GDM1 (cell line): ENCODE data around the gene SPATA2L.
A peak's percentile ranks its signal among the peaks of the same experiment; 100 is the strongest.
"Not testable (repeated sequence)": the region's sequence is repeated elsewhere in the genome, so short reads cannot be mapped to it uniquely, and the experiment has no call there.

Source experiments
- DNase-seq: peaks from one replicate; lab custom pipeline; 2025; lab: John Stamatoyannopoulos, UW

Gene SPATA2L

DNA sequence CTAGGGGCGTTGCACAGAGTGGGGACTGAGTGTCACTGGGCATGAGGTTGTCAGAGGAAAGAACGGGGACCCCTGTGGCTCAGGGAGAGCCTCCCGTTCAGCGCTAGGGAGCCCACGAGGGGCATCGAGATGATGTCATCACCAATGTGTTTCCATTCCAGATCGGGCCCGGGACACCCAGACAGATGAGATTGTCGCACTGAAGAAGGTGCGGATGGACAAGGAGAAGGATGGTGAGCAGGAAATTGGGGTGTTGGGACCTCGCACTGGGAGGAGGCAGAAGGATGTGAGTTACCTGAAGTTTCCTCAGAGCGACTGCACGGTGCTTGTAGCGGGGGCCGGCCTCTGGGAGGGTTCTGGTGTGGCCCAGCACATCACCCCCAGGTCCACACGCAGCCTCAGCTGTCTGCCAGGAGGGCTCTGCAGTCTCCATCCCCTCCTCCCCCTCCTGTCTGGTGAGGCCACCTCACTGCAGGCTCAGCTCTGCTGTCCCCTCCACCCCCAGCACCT lies 11.1 kb downstream of the SPATA2L start:
- DNase-seq, result no peak

DNA sequence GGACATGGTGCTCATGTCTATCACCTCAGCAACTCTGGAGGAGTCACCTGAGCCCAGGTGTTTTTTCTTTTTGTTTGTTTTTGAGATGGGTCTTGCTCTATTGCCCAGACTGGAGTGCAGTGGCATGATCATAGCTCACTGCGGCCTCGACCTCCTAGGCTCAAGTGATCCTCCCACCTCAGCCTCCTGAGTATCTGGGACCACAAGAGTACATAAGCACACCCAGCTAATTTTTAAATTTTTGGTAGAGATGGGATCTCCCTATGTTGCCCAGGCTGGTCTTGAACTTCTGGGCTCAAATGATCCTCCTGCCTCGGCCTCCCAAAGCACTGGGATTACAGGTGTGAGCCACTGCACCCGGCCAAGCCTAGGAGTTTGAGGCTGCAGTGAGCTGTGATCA lies 11.9 kb downstream of the SPATA2L start:
- not testable (repeated sequence) for DNase-seq

DNA sequence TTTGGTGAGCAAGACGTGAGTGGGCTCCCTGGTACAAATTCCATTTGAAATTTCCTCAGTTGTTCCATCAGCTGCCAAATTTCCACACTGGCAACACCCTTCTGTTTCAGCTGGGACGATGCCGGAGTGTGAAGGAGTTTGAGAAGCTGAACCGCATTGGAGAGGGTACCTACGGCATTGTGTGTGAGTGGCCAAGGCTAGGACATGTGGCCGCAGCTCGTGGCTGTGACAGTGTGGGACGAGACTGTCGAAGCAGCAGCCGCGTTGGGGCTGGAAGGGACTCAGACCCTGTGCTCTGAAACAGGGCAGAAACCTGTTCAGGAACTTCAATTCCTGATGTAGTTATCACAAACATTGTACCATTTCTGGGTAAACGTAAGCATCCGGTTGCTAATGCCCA lies 12.4 kb downstream of the SPATA2L start:
- no peak for DNase-seq

DNA sequence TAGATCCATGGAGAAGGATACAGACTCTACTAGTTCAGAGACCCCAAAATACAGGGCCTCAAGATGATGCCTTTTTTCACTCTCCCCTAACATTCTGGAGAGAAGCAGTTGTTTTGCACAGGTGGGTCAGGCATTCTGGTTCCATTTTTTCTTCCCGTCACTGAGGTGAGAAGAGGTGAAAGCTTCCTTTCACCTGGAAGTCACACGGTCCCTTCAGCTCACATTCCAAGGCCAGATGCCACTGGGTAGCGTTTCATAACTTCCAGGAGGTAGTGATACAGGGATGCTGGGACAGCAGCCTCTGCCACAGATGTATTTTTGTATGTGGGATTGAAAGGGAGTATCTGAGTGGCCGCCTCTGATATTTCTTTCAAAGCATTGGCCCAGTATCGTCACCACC lies 13.1 kb downstream of the SPATA2L start:
- DNase-seq, result no peak

DNA sequence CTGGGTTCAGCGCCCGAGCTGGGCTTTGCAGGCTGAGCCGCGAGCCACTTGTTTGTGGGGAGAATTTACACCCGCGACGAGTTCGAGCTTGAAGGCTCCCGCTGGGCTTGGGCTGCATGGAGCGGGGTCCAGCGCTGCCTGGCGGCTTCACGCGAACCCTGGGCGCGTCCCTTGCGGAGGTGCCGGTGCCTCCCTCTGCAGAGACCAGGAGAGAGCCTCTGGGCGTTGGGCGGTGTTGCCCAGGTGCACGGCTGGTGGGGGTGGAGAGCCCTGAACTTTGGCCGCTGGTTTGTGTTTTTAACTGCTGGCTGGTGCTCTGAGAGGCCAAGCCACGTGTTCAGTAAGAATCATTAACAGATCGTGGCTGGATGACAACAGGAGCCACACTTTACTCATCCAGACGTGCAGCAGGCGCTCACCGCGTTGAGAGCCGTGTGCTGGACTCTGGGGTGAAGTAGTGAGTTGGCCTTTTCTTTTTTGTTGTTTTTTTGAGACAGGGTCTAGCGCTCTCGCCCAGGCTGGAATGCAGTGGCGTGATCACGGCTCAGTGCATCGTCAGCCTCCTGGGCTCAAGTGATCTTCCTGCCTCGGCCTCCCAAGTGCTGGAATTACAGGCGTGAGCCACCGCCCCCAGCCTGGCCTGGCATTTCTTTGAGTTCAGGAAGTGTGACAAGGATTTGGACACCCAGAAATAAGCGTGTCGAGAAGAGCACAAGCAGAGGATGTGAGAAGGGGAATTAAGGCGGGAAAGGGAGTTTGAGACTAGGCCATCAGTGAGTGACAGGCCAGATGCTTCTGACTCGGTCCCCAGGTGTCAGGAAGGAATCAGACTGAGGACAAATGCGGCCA lies 14.2 kb downstream of the SPATA2L start:
- DNase-seq, result no peak

DNA sequence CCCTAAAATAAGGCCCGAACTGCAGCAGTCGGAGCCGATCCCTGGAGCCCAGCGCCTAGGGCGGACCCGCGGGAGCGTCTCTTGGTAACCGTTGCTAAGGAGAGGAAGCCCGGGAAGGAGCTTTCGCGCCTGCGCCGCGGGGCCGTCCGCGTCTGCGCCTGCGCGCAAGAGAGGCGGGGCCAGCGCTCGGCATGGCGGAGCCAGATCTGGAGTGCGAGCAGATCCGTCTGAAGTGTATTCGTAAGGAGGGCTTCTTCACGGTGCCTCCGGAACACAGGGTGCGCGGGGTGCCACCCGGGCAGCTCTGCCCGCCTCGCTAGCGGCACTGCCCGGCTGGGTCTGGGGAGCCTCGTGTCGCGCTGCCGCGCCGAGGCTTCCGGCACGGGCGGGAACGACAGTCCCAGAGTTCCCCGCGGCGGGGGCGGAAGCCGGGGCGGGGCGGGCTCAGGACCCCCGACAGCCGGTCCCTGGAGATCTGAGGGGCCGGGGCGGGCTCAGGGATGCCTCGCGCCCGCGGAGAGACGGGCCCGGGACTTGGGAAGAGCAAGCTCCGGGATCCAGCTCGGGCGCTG lies 14.9 kb downstream of the SPATA2L start, which contains the start of gene CDK10:
Gene CDK10, plus strand, starts transcription at position 170 of the 572 bp plus-strand sequence. Its CDS starts 22 bp downstream, at position 192.
- DNase-seq, result peak; percentile 79

DNA sequence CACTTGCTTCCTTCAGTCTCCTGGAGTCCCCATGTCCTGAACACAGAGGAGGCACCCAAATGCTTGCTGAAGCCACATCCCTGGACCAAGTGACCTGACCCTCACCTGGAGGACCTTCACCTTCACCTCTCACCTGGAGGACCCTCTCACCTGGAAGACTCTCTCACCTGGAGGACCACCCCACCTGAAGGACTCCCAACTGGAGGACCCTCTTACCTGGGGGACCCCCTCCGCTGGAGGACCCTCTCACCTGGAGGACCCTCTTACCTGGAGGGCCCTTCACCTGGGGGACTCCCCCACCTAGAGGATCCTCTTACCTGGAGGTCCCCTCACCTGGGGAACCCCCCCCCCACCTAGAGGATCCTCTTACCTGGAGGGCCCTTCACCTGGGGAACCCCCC lies 15.6 kb downstream of the SPATA2L start:
- DNase-seq, result no peak

DNA sequence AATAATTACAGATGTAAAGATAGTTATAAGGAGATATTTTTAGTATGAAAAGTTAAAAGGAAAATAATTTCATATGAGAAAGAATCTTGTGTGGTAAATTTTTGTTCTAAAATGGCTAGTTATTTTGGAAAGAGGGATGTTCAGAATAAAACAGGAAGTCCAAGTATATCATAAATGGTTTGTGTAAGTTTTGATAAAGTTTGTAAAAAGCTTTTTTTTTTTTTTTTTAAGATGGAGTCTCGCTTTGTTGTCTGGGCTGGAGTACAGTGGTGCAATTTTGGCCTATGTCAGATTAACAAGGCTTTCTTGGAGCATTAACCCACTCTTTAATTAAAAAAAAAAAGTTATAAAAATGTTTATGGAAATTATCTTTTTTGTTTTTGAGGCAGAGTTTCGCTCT lies 23.2 kb downstream of the SPATA2L start:
- DNase-seq, result no peak

DNA sequence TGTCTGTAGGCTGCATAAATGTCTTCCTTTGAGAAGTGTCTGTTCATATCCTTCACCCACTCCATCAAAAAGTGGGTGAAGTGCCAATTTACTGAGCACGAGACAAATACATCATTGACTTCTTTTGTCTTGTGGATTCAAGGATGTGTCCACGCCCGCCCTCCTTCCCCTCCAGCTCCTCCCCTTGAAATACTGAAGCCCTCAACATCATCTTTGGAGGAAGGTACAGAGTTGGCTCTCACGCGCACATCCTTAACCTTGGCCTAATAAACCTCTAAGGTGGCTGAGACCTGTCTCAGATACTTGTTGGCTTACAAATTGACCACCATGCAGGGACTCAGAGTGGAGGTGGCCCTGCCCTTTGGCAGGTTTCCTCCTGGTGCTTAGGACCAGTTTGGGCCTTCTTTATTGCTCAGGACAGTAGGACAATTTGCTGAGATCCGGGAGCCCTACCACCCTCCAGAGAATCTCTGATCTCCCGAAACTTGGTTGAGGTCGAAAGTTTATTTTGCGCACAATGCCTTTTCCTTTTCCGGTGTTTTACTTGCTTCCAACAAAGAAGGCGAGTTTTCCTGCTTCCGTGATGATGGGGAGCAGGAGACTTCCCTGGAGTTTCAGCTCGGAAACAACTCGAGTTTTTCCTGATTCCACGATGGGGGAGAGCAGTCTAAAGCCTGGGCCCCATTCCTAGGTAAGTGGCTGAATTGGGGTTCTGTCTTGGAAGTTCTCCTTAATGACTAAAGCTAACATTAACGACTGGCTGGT lies 29.1 kb downstream of the SPATA2L start:
- no peak for DNase-seq

DNA sequence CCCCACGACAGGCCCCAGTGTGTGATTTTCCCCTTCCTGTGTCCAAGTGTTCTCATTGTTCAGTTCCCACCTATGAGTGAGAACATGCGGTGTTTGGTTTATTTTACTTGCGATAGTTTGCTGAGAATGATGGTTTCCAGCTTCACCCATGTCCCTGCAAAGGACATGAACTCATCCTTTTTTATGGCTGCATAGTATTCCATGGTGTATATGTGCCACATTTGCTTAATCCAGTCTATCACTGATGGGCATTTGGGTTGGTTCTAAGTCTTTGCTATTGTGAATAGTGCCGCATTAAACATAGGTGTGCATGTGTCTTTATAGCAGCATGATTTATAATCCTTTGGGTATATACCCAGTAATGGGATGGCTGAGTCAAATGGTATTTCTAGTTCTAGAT lies 29.9 kb downstream of the SPATA2L start:
- DNase-seq, result not testable (repeated sequence)

DNA sequence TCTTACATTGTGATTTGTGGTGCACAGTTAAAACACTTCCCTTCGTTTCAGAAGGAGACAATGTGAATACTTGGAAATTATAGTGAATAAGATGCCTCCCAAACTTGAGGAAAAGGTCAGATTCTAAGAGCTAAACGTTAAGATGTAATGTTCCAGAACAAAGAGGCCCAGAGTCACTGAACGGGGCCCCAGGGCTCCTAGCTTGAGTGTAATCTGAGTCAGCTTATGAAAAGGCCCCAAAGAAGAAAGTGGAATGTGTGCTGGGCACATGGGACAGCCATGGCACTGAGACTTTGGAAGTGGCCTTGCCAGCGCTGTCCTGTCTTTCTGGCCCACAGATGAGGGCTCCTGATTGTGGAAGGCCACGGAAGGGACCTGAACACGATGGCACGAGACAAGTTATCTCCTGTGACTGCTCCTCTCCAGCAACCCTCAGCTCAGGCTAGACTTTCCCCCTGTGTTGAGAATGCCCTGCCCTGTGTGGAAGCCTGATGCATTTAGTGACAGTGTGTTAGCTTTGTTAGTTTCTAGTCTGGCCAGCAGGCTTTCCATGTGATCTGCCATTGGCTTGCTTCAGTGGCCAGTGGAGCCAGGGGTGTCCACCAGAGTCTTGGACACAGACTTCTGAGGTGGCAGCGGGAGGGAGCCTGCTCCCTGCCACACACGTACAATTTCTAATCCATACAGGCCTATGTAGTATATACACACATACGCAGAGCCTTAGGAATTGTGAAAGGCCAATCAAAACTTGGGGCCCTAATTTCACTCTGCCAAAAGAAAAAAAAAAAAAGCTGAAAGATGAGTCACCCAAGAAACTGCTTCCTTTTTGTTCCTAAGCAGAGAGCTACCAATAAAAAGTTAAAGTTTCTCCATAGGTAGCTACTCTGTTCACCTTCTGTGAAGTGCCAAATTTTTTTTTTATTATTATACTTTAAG lies 30.7 kb downstream of the SPATA2L start:
- DNase-seq, result no peak

DNA sequence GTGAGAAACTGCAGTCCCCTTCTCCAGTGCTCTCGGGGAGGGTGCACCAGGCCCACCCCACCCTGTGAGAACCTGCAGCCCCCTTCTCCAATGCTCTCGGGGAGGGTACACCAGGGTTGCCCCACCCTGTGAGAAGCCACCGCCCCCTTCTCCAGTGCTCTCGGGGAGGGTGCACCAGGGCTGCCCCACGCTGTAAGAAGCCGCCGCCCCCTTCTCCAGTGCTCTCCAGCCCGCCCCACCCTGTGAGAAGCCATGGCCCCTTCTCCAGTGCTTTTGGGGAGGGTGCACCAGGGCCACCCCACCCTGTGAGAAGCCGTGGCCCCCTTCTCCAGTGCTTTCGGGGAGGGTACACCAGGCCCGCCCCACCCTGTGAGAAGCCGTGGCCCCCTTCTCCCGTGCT lies 31.8 kb downstream of the SPATA2L start:
- no peak for DNase-seq

DNA sequence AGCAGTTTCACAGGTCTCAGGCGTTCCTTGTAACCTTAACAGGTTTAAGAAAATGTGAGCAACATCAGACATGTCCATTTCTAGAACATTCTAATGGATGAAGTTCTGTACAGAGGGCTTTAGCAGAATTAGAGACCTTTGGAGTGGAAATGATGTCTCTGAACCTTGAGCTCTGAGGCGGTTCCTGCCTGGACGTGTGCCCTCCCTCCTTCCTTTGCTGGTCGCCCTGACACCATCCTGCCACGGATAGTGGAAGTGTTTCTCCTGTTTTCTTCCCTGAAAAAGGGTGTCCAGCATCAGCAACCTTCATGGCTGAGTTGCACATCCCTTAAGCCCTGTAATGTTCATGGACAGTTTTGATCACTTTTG lies 32.7 kb downstream of the SPATA2L start:
- DNase-seq, result no peak

DNA sequence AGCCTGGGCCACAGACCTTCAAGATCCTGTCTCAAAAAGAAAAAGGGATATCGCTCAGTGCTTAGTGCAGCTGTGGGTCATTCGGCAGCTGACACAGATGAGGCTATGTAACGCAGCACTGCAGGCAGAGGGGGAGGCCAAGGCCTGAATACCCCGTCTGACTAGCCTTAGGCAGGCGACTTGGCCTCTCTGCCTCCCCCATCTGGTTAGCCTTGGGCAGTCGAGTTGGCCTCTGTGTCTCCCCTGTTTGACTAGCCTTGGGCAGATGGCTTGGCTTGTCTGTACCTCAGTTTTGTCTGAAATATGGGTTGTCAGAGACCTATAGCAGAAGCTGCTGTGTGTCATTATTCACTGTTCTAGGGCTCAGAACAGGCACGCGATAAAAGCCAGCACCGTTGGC lies 33.9 kb downstream of the SPATA2L start:
- DNase-seq, result no peak

DNA sequence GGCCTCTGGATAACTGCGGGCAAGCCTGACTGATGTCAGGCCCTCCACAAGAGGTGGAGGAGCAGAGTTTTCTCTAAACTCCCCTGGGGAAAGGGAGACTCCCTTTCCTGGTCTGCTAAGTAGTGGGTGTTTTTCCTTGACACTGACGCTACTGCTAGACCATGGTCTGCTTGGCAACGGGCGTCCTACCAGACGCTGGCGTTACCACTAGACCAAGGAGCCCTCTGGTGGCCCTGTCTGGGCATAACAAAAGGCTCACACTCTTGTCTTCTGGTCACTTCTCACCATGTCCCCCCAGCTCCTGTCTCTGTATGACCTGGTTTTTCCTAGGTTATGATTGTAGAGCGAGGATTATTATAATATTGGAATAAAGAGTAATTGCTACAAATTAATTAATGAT lies 34.5 kb downstream of the SPATA2L start:
- not testable (repeated sequence) for DNase-seq

DNA sequence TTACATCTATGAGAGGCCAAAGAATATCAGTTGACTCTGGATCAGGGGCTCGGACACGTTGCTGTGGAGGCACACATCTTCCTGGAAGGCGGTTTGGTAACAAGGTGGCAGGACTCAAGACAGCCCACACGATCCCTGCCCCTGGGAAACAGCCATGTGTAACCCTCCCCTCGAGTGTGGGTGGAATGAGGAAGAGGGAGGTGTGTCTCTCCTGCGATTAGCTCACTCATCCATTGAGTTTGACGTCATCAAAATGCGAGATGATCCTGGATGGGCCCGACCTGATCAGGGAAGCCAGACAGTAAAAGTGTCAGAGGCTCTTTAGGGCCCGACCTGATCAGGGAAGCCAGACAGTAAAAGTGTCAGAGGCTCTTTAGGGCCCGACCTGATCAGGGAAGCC lies 37.3 kb downstream of the SPATA2L start:
- DNase-seq, result not testable (repeated sequence)

DNA sequence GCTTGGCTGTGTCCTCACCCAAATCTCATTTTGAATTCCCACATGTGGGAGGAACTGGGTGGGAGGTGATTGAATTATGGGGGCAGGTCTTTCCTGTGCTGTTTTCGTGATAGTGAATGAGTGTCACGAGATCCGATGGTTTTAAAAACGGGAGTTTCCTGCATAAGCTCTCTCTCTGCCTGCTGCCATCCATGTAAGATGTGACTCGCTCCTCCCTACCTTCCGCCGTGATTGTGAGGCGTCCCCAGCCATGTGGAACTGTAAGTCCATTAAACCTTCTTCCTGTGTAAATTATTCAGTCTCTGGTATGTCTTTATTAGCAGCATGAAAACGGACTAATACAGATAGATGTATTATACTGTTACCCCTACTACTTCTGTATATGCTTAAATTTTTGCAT lies 40.3 kb downstream of the SPATA2L start:
- no peak for DNase-seq

DNA sequence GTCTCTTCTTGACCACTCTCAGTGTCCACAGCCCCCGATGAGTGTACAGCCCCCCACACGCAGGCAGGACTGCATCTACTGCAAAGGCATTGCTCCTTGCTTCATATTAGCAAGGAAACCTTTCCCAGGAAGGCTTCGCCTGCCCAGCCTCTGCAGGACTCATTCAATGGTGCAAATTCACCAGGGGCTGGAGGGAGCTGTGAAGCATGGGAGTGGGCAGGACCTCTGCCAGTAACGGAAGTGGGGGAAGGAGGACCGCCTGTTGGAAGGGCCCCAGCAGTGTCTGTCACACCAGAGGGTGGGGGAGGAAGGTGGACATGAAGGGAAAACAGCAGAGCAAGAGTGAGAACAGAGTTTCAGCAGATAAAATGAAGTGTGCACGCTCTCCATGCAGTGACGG lies 41.4 kb downstream of the SPATA2L start:
- no peak for DNase-seq

DNA sequence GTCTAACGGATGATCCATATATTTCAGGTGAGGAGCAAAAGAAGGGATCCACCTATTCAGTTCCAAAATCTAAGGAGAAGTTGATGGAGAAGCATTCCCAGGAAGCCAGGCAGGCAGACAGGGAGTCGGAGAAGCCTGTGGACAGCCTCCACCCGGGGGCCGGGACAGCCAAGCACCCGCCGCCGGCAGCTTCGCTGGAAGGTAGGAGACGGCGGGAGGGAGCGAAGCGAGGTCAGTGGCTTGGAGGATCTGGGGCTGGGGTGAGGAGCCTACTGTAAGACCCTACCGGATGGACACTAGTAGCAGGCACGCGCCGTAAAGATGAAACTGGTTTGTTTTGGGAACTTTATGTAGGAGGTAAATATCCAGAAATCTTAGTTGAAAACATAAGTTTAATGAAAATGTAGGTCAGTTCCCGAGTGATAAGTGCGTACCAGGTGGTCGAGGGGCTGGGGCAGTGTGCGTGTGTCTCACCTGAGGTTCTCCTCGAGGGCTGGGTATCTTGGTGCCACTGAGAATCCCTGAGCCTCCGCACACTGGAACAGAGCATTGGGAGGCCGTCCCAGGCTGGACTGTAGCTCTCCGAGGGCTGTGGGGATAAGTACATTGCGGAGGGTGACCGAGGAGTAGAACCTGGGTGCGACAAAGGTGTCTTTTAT lies 43.2 kb downstream of the SPATA2L start:
- no peak for DNase-seq

DNA sequence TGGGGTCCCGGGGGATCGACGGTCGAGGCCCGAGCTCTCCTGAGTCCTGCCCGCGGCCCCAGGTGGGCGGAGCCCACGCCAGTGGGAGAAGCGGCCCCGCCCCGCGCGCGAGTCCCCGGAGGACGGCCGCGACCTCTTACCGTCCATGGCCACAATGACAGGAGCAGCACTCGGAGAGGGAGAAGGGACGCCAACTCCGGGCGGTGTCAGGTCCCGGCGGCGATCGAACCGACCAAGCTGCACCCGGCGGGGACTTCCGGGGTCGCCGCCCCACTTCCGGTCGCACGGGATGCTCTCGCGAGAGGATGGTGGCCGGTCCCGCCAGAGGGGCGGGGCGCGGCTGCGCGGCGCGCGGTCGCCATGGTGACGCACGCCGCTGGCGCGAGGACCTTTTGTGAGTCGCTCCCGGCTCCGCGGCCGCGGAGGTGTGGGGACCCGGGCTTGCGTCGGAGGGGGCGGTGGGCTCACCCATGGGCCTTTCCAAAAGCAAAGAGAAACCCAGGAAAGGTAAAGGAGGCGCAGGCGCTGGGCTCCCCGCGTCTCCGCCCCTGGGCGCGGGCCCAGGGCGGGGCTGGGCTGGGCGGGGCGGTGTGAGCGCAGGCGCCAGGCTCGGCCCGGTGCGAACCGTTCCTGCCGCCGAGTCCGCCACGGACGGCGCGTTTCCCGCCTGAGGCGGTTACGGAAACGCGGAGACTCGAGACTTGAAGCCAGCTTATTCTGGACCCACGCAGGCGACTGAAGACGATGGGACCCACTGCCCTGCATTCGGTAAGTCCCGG lies 43.9 kb downstream of the SPATA2L start, which contains the start of the genes CHMP1A and SPATA33:
Gene CHMP1A, minus strand, starts transcription at position 267 of the 779 bp plus-strand sequence. Its CDS starts 120 bp downstream, at position 147.
Gene SPATA33, plus strand, starts transcription at position 395 of the 779 bp plus-strand sequence. Its CDS starts 76 bp downstream, at position 471.
- peak; percentile 78 for DNase-seq
